ENCODE results near the gene DES. TPM values are rescaled to one million over a fixed set of nuclear protein-coding genes. Genes with fewer than 3 reads are reported as not detected.

Gene DES
- polyA plus RNA-seq, 1 donor from 2014 or later: not detected

DNA sequence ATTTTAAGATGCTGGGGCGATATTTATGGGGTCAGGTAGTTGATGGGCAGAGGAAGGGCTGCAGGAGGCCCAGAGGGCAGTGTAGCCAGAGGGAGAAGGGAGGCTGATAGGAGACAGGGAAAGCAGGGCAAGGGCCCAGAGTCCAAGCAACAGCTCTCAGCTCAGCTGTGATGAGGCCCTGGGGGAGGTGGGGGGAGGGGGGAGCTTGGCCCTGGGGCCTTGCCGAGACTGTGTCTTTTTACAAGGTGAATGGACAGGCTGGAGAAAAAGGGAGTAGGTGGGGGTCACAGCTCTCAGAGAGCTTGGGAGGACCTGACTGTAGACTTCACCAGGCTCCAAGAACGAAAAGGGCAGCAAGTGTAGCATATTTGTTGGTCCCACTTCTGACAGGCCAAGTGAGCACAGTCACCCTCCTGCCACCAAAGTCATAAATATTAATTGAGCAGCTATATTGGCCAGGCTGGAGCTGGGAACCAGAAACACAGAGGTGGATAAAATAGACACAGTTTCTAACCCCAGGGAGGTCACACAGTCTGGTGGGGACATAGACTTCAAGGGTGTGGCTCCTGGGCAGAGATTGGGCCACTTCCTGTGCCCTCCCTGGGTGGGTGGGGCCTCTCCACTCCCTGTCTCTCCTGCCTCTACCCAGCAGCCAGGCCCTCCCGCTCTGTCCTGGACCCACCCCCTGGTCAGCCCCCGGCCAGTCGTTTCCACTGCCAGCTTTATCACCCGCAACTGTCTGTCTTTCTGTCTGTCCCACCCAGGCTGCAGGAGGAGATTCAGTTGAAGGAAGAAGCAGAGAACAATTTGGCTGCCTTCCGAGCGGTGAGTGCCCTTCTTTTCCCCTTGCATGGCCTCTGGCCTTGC is 1.4 kb downstream of the DES start:
- Histone ChIP-seq H3K4me3 (ENCODE audit: low read length) (no peak overlapping the region), H2AFZ (ENCODE audit: low read depth, low read length) (no peak overlapping the region), H3K9ac (ENCODE audit: low read length) (no peak overlapping the region), H4K20me1 (ENCODE audit: insufficient read depth) (no peaks in the 10 kb centered on the region), H3K79me2 (replicated peaks; ENCODE audit: insufficient read depth, low read length) (no peaks in the 10 kb centered on the region), H3K4me2 (ENCODE audit: low read length) (no peak overlapping the region), H3K27ac (ENCODE audit: low read length) (no peak overlapping the region), H3K9me2 (ENCODE audit: insufficient read depth, low read length) (no peaks in the 10 kb centered on the region), H3K9me3 (ENCODE audit: low read length) (no peaks in the 10 kb centered on the region), H3F3A (ENCODE audit: insufficient read depth, low read length, poor library complexity, severe bottlenecking) (no peaks in the 10 kb centered on the region), H3K36me3 (ENCODE audit: insufficient read depth, low read length) (no peaks in the 10 kb centered on the region), H3K27me3 (ENCODE audit: insufficient read depth, low read depth, low read length) (peaks cover 18% of the 10 kb centered on the region)
- TF ChIP-seq EZH2 (IDR thresholded peaks at IDR 0.05; ENCODE audit: borderline replicate concordance, insufficient read depth, low read length, poor library complexity, severe bottlenecking) (no peak), REST (IDR thresholded peaks at IDR 0.05; ENCODE audit: borderline replicate concordance) (no peak), MXI1 (conservative IDR thresholded peaks at IDR 0.05; ENCODE audit: poor library complexity, severe bottlenecking) (no peak), SMC3 (conservative IDR thresholded peaks at IDR 0.05; ENCODE audit: poor library complexity) (no peak), RAD21 (conservative IDR thresholded peaks at IDR 0.05) (no peak), POLR2AphosphoS5 (IDR thresholded peaks at IDR 0.05) (no peak), TAF1 (IDR thresholded peaks at IDR 0.05; ENCODE audit: low read depth) (no peak), EP300 (conservative IDR thresholded peaks at IDR 0.05; ENCODE audit: poor library complexity, severe bottlenecking) (no peak)
- TF ChIP-seq, protein P1, sequence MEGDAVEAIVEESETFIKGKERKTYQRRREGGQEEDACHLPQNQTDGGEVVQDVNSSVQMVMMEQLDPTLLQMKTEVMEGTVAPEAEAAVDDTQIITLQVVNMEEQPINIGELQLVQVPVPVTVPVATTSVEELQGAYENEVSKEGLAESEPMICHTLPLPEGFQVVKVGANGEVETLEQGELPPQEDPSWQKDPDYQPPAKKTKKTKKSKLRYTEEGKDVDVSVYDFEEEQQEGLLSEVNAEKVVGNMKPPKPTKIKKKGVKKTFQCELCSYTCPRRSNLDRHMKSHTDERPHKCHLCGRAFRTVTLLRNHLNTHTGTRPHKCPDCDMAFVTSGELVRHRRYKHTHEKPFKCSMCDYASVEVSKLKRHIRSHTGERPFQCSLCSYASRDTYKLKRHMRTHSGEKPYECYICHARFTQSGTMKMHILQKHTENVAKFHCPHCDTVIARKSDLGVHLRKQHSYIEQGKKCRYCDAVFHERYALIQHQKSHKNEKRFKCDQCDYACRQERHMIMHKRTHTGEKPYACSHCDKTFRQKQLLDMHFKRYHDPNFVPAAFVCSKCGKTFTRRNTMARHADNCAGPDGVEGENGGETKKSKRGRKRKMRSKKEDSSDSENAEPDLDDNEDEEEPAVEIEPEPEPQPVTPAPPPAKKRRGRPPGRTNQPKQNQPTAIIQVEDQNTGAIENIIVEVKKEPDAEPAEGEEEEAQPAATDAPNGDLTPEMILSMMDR (IDR thresholded peaks at IDR 0.05; ENCODE audit: poor library complexity, severe bottlenecking): no peak

DNA sequence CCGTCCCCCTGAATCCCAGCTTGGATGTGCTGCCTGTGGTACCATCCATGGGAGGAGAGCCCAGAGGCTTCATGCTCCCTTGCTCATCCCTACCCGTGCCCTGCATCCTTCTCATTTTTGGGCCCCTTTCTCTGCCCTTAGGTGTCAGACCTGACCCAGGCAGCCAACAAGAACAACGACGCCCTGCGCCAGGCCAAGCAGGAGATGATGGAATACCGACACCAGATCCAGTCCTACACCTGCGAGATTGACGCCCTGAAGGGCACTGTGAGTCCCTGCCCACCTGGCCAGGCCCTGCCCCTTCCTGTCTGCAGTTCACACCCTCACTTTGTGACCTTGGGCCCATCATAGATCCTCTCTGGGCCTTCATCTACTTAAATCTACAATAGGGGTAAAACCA is 2.5 kb downstream of the DES start:
- H3K36me3 ChIP-seq (ENCODE audit: insufficient read depth, low read length): no peaks in the 10 kb centered on the region
- H3K27me3 ChIP-seq (ENCODE audit: insufficient read depth, low read depth, low read length): peaks cover 18% of the 10 kb centered on the region
- H3K4me3 ChIP-seq (ENCODE audit: low read length): no peak overlapping the region
- no peak overlapping the region for H3K9ac ChIP-seq (ENCODE audit: low read length)
- no peak overlapping the region for H2AFZ ChIP-seq (ENCODE audit: low read depth, low read length)
- H3K9me3 ChIP-seq (ENCODE audit: low read length): no peaks in the 10 kb centered on the region
- no peak overlapping the region for H3K4me2 ChIP-seq (ENCODE audit: low read length)
- no peaks in the 10 kb centered on the region for H3K9me2 ChIP-seq (ENCODE audit: insufficient read depth, low read length)
- no peaks in the 10 kb centered on the region for H3F3A ChIP-seq (ENCODE audit: insufficient read depth, low read length, poor library complexity, severe bottlenecking)
- H3K79me2 ChIP-seq (replicated peaks; ENCODE audit: insufficient read depth, low read length): no peaks in the 10 kb centered on the region
- no peaks in the 10 kb centered on the region for H4K20me1 ChIP-seq (ENCODE audit: insufficient read depth)
- no peak for TF ChIP-seq EP300 (conservative IDR thresholded peaks at IDR 0.05; ENCODE audit: poor library complexity, severe bottlenecking)
- no peak for TF ChIP-seq SMC3 (conservative IDR thresholded peaks at IDR 0.05; ENCODE audit: poor library complexity)
- TF ChIP-seq POLR2AphosphoS5 (IDR thresholded peaks at IDR 0.05): no peak
- no peak overlapping the region for H3K27ac ChIP-seq (ENCODE audit: low read length)
